ENCODE data around the gene TBC1D22A. TPM values are rescaled to one million over a fixed set of nuclear protein-coding genes. Genes with fewer than 3 reads are reported as not detected.
A peak's percentile ranks its signal among the peaks of the same experiment; 100 is the strongest.

TBC1D22A gene
- total RNA-seq, 4 donors from 2014 or later, result 15.6 to 21.7 (median 20.5) TPM

- H3K36me3 ChIP-seq, result no peaks in the 10 kb centered on the region
- no peak for TF ChIP-seq POLR2A (IDR thresholded peaks at IDR 0.05)
- intact Hi-C loops (cut with DNase I), result no loop called here
- peaks cover 10 to 61% (median 13%) of the 10 kb centered on the region in 3 donors for H3K4me1 ChIP-seq
- no peaks in the 10 kb centered on the region for H3K27me3 ChIP-seq
- no peaks in the 10 kb centered on the region for H3K9me3 ChIP-seq
- DNase-seq, result no peak
- H3K27ac ChIP-seq, result peak overlapping the region in 2 of 4 donors; percentile 50 to 86
- 83 to 85% methylated on average over 4 to 7 of the region's 15 CpGs for WGBS, 2 donors
- H3K4me3 ChIP-seq, result no peak overlapping the region
Measured at GRCh38 chr22:47124451-47124881, 362.0 kb downstream of the TBC1D22A start.

- Histone ChIP-seq H3K4me3 (no peak overlapping the region), H3K4me1 (peaks cover 13 to 62% (median 16%) of the 10 kb centered on the region in 3 donors), H3K36me3 (no peaks in the 10 kb centered on the region), H3K27ac (peak overlapping the region in 2 of 4 donors; percentile 32 to 50), H3K27me3 (no peaks in the 10 kb centered on the region), H3K9me3 (no peaks in the 10 kb centered on the region)
- no peak for DNase-seq
- WGBS, 2 donors, result 62 to 100% methylated on average over 4 to 6 of the region's 14 CpGs
- TF ChIP-seq POLR2A (IDR thresholded peaks at IDR 0.05), result no peak
- TF ChIP-seq CTCF (IDR thresholded peaks at IDR 0.05), result no peak
- intact Hi-C loops (cut with DNase I), result no loop called here
Measured at GRCh38 chr22:47124961-47125360, 362.5 kb downstream of the TBC1D22A start.

GRCh38 chr22:47125603-47126002 is 363.2 kb downstream of the TBC1D22A start:
- no peaks in the 10 kb centered on the region for H3K27me3 ChIP-seq
- intact Hi-C loops (cut with DNase I), result no loop called here
- H3K27ac ChIP-seq, result peak overlapping the region in 1 of 4 donors; percentile 6
- WGBS, 2 donors, result 82 to 88% methylated on average over 4 to 5 of the region's 5 CpGs
- H3K4me1 ChIP-seq, result peaks cover 16 to 68% (median 17%) of the 10 kb centered on the region in 3 donors
- H3K4me3 ChIP-seq, result no peak overlapping the region
- no peaks in the 10 kb centered on the region for H3K9me3 ChIP-seq
- peak in 1 of 6 experiments; percentile 7 for TF ChIP-seq CTCF (IDR thresholded peaks at IDR 0.05)
- no peak for TF ChIP-seq POLR2A (IDR thresholded peaks at IDR 0.05)
- no peak for DNase-seq
- H3K36me3 ChIP-seq, result no peaks in the 10 kb centered on the region

- Histone ChIP-seq H3K9me3 (no peaks in the 10 kb centered on the region), H3K36me3 (no peaks in the 10 kb centered on the region), H3K27ac (no peak overlapping the region), H3K4me3 (no peak overlapping the region), H3K4me1 (peaks cover 16 to 76% (median 22%) of the 10 kb centered on the region in 3 donors), H3K27me3 (no peaks in the 10 kb centered on the region)
- no peak for DNase-seq
- 80 to 100% methylated on average over 1 of the region's 10 CpGs for WGBS, 2 donors
- TF ChIP-seq POLR2A (IDR thresholded peaks at IDR 0.05) (no peak), CTCF (IDR thresholded peaks at IDR 0.05) (no peak)
- intact Hi-C loops (cut with DNase I), result no loop called here
Measured at GRCh38 chr22:47126344-47126811, 363.9 kb downstream of the TBC1D22A start.

GRCh38 chr22:47127441-47127871 is 365.0 kb downstream of the TBC1D22A start:
- TF ChIP-seq CTCF (IDR thresholded peaks at IDR 0.05) (no peak), POLR2A (IDR thresholded peaks at IDR 0.05) (no peak)
- Histone ChIP-seq H3K27ac (peak overlapping the region in 2 of 4 donors; percentile 42 to 60), H3K36me3 (no peaks in the 10 kb centered on the region), H3K4me3 (no peak overlapping the region), H3K27me3 (no peaks in the 10 kb centered on the region), H3K4me1 (peaks cover 16 to 79% (median 22%) of the 10 kb centered on the region in 3 donors), H3K9me3 (no peaks in the 10 kb centered on the region)
- 79 to 93% methylated on average over 2 to 8 of the region's 15 CpGs for WGBS, 2 donors
- DNase-seq, result no peak
- intact Hi-C loops (cut with DNase I), result no loop called here
